Measurements from ENCODE around the gene DVL3.

DVL3 gene

GRCh38 chr3:184211297-184211696, 56.1 kb downstream of the DVL3 start:
- Histone ChIP-seq H3K9me3 (ENCODE audit: control insufficient read depth, low read length) (no peaks in the 10 kb centered on the region), H3K4me3 (ENCODE audit: low read depth, low read length) (no peak overlapping the region), H3K79me2 (no peaks in the 10 kb centered on the region), H3K36me3 (ENCODE audit: control insufficient read depth, insufficient read depth, low read length) (no peaks in the 10 kb centered on the region), H2AFZ (no peak overlapping the region), H3K27ac (no peak overlapping the region), H3K4me2 (ENCODE audit: low read length) (no peak overlapping the region), H3K9ac (no peak overlapping the region), H3K4me1 (no peaks in the 10 kb centered on the region), H3K27me3 (ENCODE audit: control insufficient read depth, insufficient read depth, low read length) (no peaks in the 10 kb centered on the region)
- no peak for TF ChIP-seq CTCF (IDR thresholded peaks at IDR 0.05)

- Histone ChIP-seq H3K4me2 (ENCODE audit: low read length) (no peak overlapping the region), H3K4me1 (no peaks in the 10 kb centered on the region), H3K9me3 (ENCODE audit: control insufficient read depth, low read length) (no peaks in the 10 kb centered on the region), H3K36me3 (ENCODE audit: control insufficient read depth, insufficient read depth, low read length) (no peaks in the 10 kb centered on the region), H3K4me3 (ENCODE audit: low read depth, low read length) (no peak overlapping the region), H3K27me3 (ENCODE audit: control insufficient read depth, insufficient read depth, low read length) (no peaks in the 10 kb centered on the region), H3K79me2 (no peaks in the 10 kb centered on the region), H2AFZ (no peak overlapping the region), H3K27ac (no peak overlapping the region), H3K9ac (no peak overlapping the region)
- no peak for TF ChIP-seq CTCF (IDR thresholded peaks at IDR 0.05)
Observed at GRCh38 chr3:184211718-184212117, 56.5 kb downstream of the DVL3 start.

- H3K27ac ChIP-seq = no peak overlapping the region
- no peak overlapping the region for H3K9ac ChIP-seq
- H3K4me3 ChIP-seq (ENCODE audit: low read depth, low read length) = no peak overlapping the region
- H3K4me1 ChIP-seq = no peaks in the 10 kb centered on the region
- TF ChIP-seq CTCF (IDR thresholded peaks at IDR 0.05) = no peak
- peaks cover 2% of the 10 kb centered on the region for H3K79me2 ChIP-seq
- H3K36me3 ChIP-seq (ENCODE audit: control insufficient read depth, insufficient read depth, low read length) = no peaks in the 10 kb centered on the region
- no peak overlapping the region for H3K4me2 ChIP-seq (ENCODE audit: low read length)
- no peak overlapping the region for H2AFZ ChIP-seq
- H3K9me3 ChIP-seq (ENCODE audit: control insufficient read depth, low read length) = no peaks in the 10 kb centered on the region
- no peaks in the 10 kb centered on the region for H3K27me3 ChIP-seq (ENCODE audit: control insufficient read depth, insufficient read depth, low read length)
Observed at GRCh38 chr3:184218814-184219213, 63.6 kb downstream of the DVL3 start.

- Histone ChIP-seq H3K79me2 (peaks cover 2% of the 10 kb centered on the region), H3K4me2 (ENCODE audit: low read length) (no peak overlapping the region), H3K27me3 (ENCODE audit: control insufficient read depth, insufficient read depth, low read length) (no peaks in the 10 kb centered on the region), H3K9ac (no peak overlapping the region), H2AFZ (no peak overlapping the region), H3K36me3 (ENCODE audit: control insufficient read depth, insufficient read depth, low read length) (no peaks in the 10 kb centered on the region), H3K9me3 (ENCODE audit: control insufficient read depth, low read length) (no peaks in the 10 kb centered on the region), H3K27ac (no peak overlapping the region), H3K4me1 (no peaks in the 10 kb centered on the region), H3K4me3 (ENCODE audit: low read depth, low read length) (no peak overlapping the region)
- TF ChIP-seq CTCF (IDR thresholded peaks at IDR 0.05) = no peak
Observed at GRCh38 chr3:184222521-184222920, 67.3 kb downstream of the DVL3 start.
